HL-60 (cell line): ENCODE data around the gene MYB.

Experiments used
- DNase-seq, 2 experiments: peaks; one replicate each; pipeline ENCODE4 v3.0.0-alpha.2; 2010 to 2020; ENCODE audit warnings: low read depth in 1 of 2, low spot score in 1 of 2
- H3K27ac ChIP-seq: fragments of 250-450 bp; sonication (Bioruptor Pico); replicated peaks from 2 replicates; pipeline ENCODE4 v1.5.1; 2020; ENCODE audit warnings: mild to moderate bottlenecking, moderate library complexity
- H3K27me3 ChIP-seq: fragments of 250-450 bp; sonication (Bioruptor Pico); 2 replicates; pipeline ENCODE4 v1.5.1; 2021; ENCODE audit warnings: mild to moderate bottlenecking, moderate library complexity; ENCODE audit not compliant: insufficient read depth, poor library complexity, severe bottlenecking
- H3K4me3 ChIP-seq: replicated peaks from 2 replicates; pipeline ENCODE4 v1.5.1; 2011; ENCODE audit warnings: mild to moderate bottlenecking, control low read depth, low read length; ENCODE audit not compliant: insufficient read depth
- CTCF ChIP-seq: IDR thresholded peaks from one replicate; pipeline ENCODE4 v1.5.1; 2011; ENCODE audit warnings: low read length, control low read depth, inconsistent platforms; ENCODE audit not compliant: insufficient read depth
- GABPA ChIP-seq: IDR thresholded peaks from 2 replicates; pipeline ENCODE4 v1.6.1; 2012; ENCODE audit warnings: low read depth
- POLR2AphosphoS5 ChIP-seq: IDR thresholded peaks from 2 replicates; pipeline ENCODE4 v1.6.1; 2012; ENCODE audit warnings: low read depth
- REST ChIP-seq: IDR thresholded peaks from 2 replicates; pipeline ENCODE4 v1.6.1; 2012; ENCODE audit warnings: low read depth; ENCODE audit not compliant: insufficient replicate concordance
- SPI1 ChIP-seq: IDR thresholded peaks from 2 replicates; pipeline ENCODE4 v1.6.1; 2012; ENCODE audit warnings: low read depth, mild to moderate bottlenecking, borderline replicate concordance

MYB gene

GRCh38 chr6:135230711-135231468, 49.8 kb downstream of the MYB start:
- H3K27ac ChIP-seq = peak overlapping the region; percentile 36
- no peaks in the 10 kb centered on the region for H3K27me3 ChIP-seq
- no peak overlapping the region for H3K4me3 ChIP-seq
- TF ChIP-seq CTCF (no peak), POLR2AphosphoS5 (no peak), REST (no peak), SPI1 (no peak), GABPA (no peak)
- no peak for DNase-seq

- Histone ChIP-seq H3K27ac (peak overlapping the region; percentile 36), H3K4me3 (no peak overlapping the region), H3K27me3 (no peaks in the 10 kb centered on the region)
- TF ChIP-seq CTCF (no peak), GABPA (no peak), REST (no peak), POLR2AphosphoS5 (no peak), SPI1 (no peak)
- DNase-seq = no peak
These were observed 50.3 kb downstream of the MYB start for GRCh38 chr6:135231469-135231844.

GRCh38 chr6:135233686-135234491, 52.8 kb downstream of the MYB start:
- no peaks in the 10 kb centered on the region for H3K27me3 ChIP-seq
- H3K27ac ChIP-seq = peak overlapping the region; percentile 44
- DNase-seq = peak in 1 of 2 experiments; percentile 30
- no peak for TF ChIP-seq REST
- no peak for TF ChIP-seq POLR2AphosphoS5
- no peak for TF ChIP-seq CTCF
- TF ChIP-seq SPI1 = no peak
- TF ChIP-seq GABPA = no peak
- no peak overlapping the region for H3K4me3 ChIP-seq
